PC-9 (cell line): ENCODE results near the gene GP2.

Experiments
- EZH2 ChIP-seq: fragments of 200-600 bp; sonication (generic); IDR thresholded peaks from 2 replicates; pipeline ENCODE4 v1.8.0; 2017; ENCODE audit warnings: antibody characterized with exemption, low read depth
- TF ChIP-seq, protein P1 (sequence below): fragments of 200-600 bp; sonication (generic); conservative IDR thresholded peaks from 2 replicates; pipeline ENCODE4 v1.6.1; 2017; ENCODE audit warnings: mixed run types, antibody characterized with exemption, mild to moderate bottlenecking, moderate library complexity

DNA sequence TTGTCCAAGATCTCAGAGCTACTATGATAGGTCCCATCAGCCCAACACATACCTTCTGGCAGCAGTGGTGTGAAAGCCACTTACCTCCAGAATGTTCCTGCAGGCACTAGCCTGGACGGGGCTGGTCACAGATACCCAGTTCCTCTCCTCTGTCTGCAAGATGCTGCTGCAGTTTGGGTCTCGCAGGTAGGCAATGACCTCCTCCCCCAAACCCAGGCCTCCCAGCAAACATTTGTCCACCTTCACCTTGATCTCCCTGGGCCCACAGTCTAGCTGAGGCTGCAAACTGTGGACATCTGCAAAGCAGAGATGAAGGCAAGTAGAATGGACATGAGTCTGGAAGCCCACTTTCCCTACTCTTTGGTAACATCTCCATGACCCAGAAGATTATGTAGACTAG lies 7.1 kb downstream of the GP2 start:
- TF ChIP-seq, protein P1, sequence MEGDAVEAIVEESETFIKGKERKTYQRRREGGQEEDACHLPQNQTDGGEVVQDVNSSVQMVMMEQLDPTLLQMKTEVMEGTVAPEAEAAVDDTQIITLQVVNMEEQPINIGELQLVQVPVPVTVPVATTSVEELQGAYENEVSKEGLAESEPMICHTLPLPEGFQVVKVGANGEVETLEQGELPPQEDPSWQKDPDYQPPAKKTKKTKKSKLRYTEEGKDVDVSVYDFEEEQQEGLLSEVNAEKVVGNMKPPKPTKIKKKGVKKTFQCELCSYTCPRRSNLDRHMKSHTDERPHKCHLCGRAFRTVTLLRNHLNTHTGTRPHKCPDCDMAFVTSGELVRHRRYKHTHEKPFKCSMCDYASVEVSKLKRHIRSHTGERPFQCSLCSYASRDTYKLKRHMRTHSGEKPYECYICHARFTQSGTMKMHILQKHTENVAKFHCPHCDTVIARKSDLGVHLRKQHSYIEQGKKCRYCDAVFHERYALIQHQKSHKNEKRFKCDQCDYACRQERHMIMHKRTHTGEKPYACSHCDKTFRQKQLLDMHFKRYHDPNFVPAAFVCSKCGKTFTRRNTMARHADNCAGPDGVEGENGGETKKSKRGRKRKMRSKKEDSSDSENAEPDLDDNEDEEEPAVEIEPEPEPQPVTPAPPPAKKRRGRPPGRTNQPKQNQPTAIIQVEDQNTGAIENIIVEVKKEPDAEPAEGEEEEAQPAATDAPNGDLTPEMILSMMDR: no peak
- TF ChIP-seq EZH2: no peak
